Left ventricle myocardium superior (tissue), 1 donor: Measurements from ENCODE around the gene MDFIC. TPM values are rescaled to one million over a fixed set of nuclear protein-coding genes. Genes with fewer than 3 reads are reported as not detected.
A peak's percentile ranks its signal among the peaks of the same experiment; 100 is the strongest.

Experiments
- ATAC-seq: fragments of 200-7000 bp; cut with Tn5 transposase; one replicate; pipeline ENCODE4 v1.9.1; 2020; ENCODE audit warnings: mild to moderate bottlenecking, moderate library complexity
- DNase-seq: peaks from one replicate; pipeline ENCODE4 v3.0.0-alpha.2; 2020
- intact Hi-C: fragments of 100-400 bp; cut with micrococcal nuclease; formaldehyde crosslinking; loops from one replicate; pipeline ENCODE4 v1.11.0; 2022
- total RNA-seq: library from RNA; stranded (reverse); fragmentation: NEBNext Ultra II Directional; extraction: Animal tissue kit (Norgen Biotek cat#: 25700); gene quantifications from one replicate; pipeline ENCODE4 v1.2.1, GENCODE V29; 2021
- donor health status: DM: no; HTN: yes; CAD: no; lungs with severe emphysema.

The MDFIC gene
- total RNA-seq, 1 donor from 2014 or later: 19.9 TPM

DNA sequence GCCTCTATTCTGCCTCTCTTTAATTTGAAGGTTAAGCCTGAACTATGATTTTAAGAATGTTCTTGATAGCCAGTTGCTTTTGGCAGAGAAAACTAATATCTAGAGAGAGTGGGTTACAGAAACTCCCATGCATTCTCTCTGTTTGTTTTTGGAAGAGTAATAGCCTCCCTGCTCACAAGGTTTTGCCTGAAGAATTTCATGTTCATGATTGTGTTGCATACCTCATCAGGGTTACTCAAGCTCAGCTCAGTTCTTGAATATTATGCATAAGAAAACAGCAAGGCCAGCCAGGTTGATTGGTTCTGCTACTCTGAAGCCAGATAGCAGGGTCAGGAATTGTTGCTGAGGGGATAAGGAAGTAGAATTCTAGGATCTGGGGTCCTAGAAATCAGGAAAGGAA lies 137.4 kb downstream of the MDFIC start:
- DNase-seq: no peak
- intact Hi-C loops: no loop called here
- peak; percentile 24 for ATAC-seq

- intact Hi-C loops: no loop called here
- ATAC-seq (peak; percentile 38), DNase-seq (no peak)
Observed at GRCh38 chr7:115060095-115060870, 138.4 kb downstream of the MDFIC start.

DNA sequence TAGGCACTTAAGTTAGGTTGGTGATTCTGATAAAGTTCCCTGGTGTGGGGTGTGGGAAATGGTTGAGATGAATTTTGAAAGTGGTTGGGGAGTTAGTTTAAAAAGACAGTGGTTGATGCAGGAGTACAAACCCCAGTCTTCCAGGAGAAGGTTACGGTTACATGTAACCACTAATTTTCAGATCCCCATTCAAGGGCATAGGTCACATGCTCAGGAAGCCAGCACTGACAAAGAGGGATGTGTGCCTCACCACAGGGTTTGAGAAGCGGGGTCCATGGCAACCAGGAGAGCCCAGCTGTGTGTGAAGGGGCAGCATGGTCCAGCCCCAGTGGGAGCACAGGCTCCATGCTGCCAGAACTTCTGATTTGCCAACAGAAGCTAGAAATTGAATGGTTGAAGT lies 144.2 kb downstream of the MDFIC start:
- intact Hi-C loops: no loop called here
- DNase-seq: no peak

DNA sequence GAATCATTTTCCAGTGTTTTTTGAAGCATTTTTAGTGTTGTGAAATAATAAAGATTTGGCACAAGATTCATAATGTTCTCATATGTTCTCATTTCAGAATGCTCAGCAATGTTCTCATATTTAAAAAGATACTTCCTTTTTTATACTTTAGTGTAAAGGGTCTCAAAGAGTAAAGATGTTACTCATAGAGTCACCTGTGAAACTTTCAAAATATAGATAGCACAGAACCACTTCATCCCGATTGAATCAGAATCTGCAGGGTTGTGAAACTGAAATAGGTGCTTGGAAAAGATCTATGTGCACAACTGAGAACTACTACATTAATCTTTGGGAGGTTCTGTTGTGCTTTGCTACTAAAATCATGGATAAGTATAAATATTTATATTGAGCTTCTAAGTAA lies 144.7 kb downstream of the MDFIC start:
- ATAC-seq: no peak
- DNase-seq: no peak
- intact Hi-C loops: no loop called here

More for the DNA sequence above, 144.2 kb downstream of the MDFIC start:
- no peak for ATAC-seq

GRCh38 chr7:115068220-115068619 lies 146.3 kb downstream of the MDFIC start:
- ATAC-seq: no peak
- intact Hi-C loops: no loop called here
- no peak for DNase-seq
